GM19324 (cell line): ENCODE results near the gene CREBZF.

Experiments
- ATAC-seq: cut with Tn5 transposase; IDR thresholded peaks from one replicate; pipeline ENCODE4 v1.9.1; 2021; ENCODE audit warnings: mild to moderate bottlenecking, moderate library complexity; ENCODE audit not compliant: unreplicated experiment, low FRiP score

The CREBZF gene

GRCh38 chr11:85664615-85665481 is at the start of gene CREBZF:
Gene CREBZF, minus strand, starts transcription at chr11:85665129. Its CDS starts 254 bp downstream, at chr11:85664875.
- ATAC-seq = peak; percentile 90

GRCh38 chr11:85712953-85713352 is 48.0 kb upstream of the CREBZF start:
- ATAC-seq = no peak

GRCh38 chr11:85710917-85711316 is 46.0 kb upstream of the CREBZF start:
- ATAC-seq = no peak

GRCh38 chr11:85709941-85710702 is 45.2 kb upstream of the CREBZF start:
- no peak for ATAC-seq

GRCh38 chr11:85705800-85706199 is 40.9 kb upstream of the CREBZF start:
- no peak for ATAC-seq

GRCh38 chr11:85704967-85705366 is 40.0 kb upstream of the CREBZF start:
- no peak for ATAC-seq

GRCh38 chr11:85699957-85700741 is 35.2 kb upstream of the CREBZF start:
- ATAC-seq = peak; percentile 81

GRCh38 chr11:85698195-85698594 is 33.3 kb upstream of the CREBZF start:
- no peak for ATAC-seq

GRCh38 chr11:85697747-85698146 is 32.8 kb upstream of the CREBZF start:
- no peak for ATAC-seq

- ATAC-seq = no peak
Observed at GRCh38 chr11:85695546-85695945, 30.6 kb upstream of the CREBZF start.

GRCh38 chr11:85694385-85694980 is 29.6 kb upstream of the CREBZF start:
- no peak for ATAC-seq

GRCh38 chr11:85685820-85686459 is 21.0 kb upstream of the CREBZF start, which contains the start of gene CCDC89:
Gene CCDC89, minus strand, starts transcription at chr11:85686195. Its CDS starts 65 bp downstream, at chr11:85686130.
- ATAC-seq = no peak

- ATAC-seq = no peak
Observed at GRCh38 chr11:85685125-85685819, 20.3 kb upstream of the CREBZF start.

- ATAC-seq = peak; percentile 67
Observed at GRCh38 chr11:85682330-85683305, 17.7 kb upstream of the CREBZF start.

- no peak for ATAC-seq
Observed at GRCh38 chr11:85680897-85681296, 16.0 kb upstream of the CREBZF start.

GRCh38 chr11:85679576-85679975 is 14.6 kb upstream of the CREBZF start:
- ATAC-seq = no peak

GRCh38 chr11:85673393-85673792 is 8.5 kb upstream of the CREBZF start:
- no peak for ATAC-seq
